HG03196 (cell line): Measurements from ENCODE around the gene KIF15.
"Not testable (repeated sequence)": the region's sequence is repeated elsewhere in the genome, so short reads cannot be mapped to it uniquely, and the experiment has no call there.

Source experiments
- ATAC-seq: cut with Tn5 transposase; IDR thresholded peaks from one replicate; pipeline ENCODE4 v1.9.1; 2021; ENCODE audit not compliant: unreplicated experiment

Gene KIF15

GRCh38 chr3:44761424-44762169 lies at the start of gene KIF15, which contains the start of gene KIAA1143:
KIF15 (plus strand) TSS chr3:44761794; CDS start chr3:44761866, 72 bp downstream.
KIAA1143 (minus strand) TSS chr3:44761619; CDS start chr3:44761602, 17 bp downstream.
- ATAC-seq = peak; percentile 93

- no peak for ATAC-seq
Measured at GRCh38 chr3:44712455-44713075, 49.0 kb upstream of the KIF15 start, which contains the start of gene ZNF502. ZNF502 (plus strand) TSS chr3:44712660; CDS start chr3:44720262, 7,602 bp downstream.

- no peak for ATAC-seq
Measured at GRCh38 chr3:44721231-44722102, 40.1 kb upstream of the KIF15 start.

GRCh38 chr3:44722103-44722401 lies 39.5 kb upstream of the KIF15 start:
- no peak for ATAC-seq

- ATAC-seq = peak; percentile 72
Measured at GRCh38 chr3:44729384-44729910, 32.1 kb upstream of the KIF15 start, which contains the start of gene ZNF501. ZNF501 (plus strand) TSS chr3:44729635; CDS start chr3:44734422, 4,787 bp downstream.

- no peak for ATAC-seq
Measured at GRCh38 chr3:44734646-44735168, 26.9 kb upstream of the KIF15 start.

- ATAC-seq = no peak
Measured at GRCh38 chr3:44761101-44761423, 532 bp upstream of the KIF15 start.

- ATAC-seq = no peak
Measured at GRCh38 chr3:44762170-44762677, 630 bp downstream of the KIF15 start.

GRCh38 chr3:44762690-44763089 lies 1.1 kb downstream of the KIF15 start:
- no peak for ATAC-seq

GRCh38 chr3:44764248-44764647 lies 2.7 kb downstream of the KIF15 start:
- ATAC-seq = no peak

GRCh38 chr3:44771424-44772098 lies 10.0 kb downstream of the KIF15 start:
- no peak for ATAC-seq

GRCh38 chr3:44772099-44772442 lies 10.5 kb downstream of the KIF15 start:
- ATAC-seq = no peak

GRCh38 chr3:44782891-44783290 lies 21.3 kb downstream of the KIF15 start:
- no peak for ATAC-seq

- no peak for ATAC-seq
Measured at GRCh38 chr3:44795197-44795596, 33.6 kb downstream of the KIF15 start.

GRCh38 chr3:44802011-44802410 lies 40.4 kb downstream of the KIF15 start:
- ATAC-seq = no peak

GRCh38 chr3:44803298-44803697 lies 41.7 kb downstream of the KIF15 start:
- ATAC-seq = peak; percentile 65

- no peak for ATAC-seq
Measured at GRCh38 chr3:44805960-44806359, 44.4 kb downstream of the KIF15 start.

GRCh38 chr3:44814751-44815150 lies 53.2 kb downstream of the KIF15 start:
- no peak for ATAC-seq

GRCh38 chr3:44816334-44816733 lies 54.7 kb downstream of the KIF15 start:
- ATAC-seq = not testable (repeated sequence)

- not testable (repeated sequence) for ATAC-seq
Measured at GRCh38 chr3:44821206-44821605, 59.6 kb downstream of the KIF15 start.
